ENCODE data around the gene CCNK. TPM values are rescaled to one million over a fixed set of nuclear protein-coding genes. Genes with fewer than 3 reads are reported as not detected.

The CCNK gene
- total RNA-seq, 2 experiments from 2014 or later = 140 to 151 TPM

DNA sequence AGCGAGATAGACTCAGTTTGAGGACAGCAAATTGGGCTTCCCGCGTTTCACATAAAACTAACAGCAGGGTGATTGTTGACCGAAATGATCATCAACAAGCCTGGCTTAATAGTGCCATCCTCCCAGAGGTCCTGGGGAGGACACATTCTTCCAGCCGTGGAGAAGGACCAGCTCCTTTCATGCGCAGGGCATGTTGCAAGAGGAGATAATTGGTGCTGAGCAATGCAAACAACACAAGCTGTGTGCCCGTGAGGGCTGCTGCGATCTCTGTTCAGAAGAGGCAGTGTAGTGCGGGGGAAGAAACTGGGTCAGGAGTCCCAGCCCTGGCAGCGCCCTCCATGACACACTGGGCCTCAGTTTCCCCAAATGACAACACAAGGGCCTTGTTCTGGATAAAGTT is 68.5 kb downstream of the CCNK start:
- Histone ChIP-seq H3K27me3 (ENCODE audit: control insufficient read depth in 1 of 2, insufficient read depth in 2 of 2, low read length in 2 of 2) (no peaks in the 10 kb centered on the region), H3K4me1 (ENCODE audit: insufficient read depth, low read length) (no peaks in the 10 kb centered on the region), H3K9me3 (ENCODE audit: control insufficient read depth in 1 of 2, insufficient read depth in 1 of 2, low read length in 2 of 2) (no peaks in the 10 kb centered on the region), H3K4me3 (ENCODE audit: low read length) (no peak overlapping the region), H3K27ac (ENCODE audit: low read depth in 1 of 2, low read length in 2 of 2) (no peak overlapping the region), H3K36me3 (ENCODE audit: insufficient read depth, low read length) (no peaks in the 10 kb centered on the region)
- Mint-ChIP-seq H3K27ac (no peak overlapping the region), H3K4me1 (ENCODE audit: low read depth) (no peaks in the 10 kb centered on the region), H3K4me3 (no peak overlapping the region), H3K9me3 (no peaks in the 10 kb centered on the region), H3K36me3 (ENCODE audit: low read depth) (no peaks in the 10 kb centered on the region), H3K27me3 (no peaks in the 10 kb centered on the region)
- CTCF ChIA-PET = no interaction called here
- TF ChIP-seq, protein P1, sequence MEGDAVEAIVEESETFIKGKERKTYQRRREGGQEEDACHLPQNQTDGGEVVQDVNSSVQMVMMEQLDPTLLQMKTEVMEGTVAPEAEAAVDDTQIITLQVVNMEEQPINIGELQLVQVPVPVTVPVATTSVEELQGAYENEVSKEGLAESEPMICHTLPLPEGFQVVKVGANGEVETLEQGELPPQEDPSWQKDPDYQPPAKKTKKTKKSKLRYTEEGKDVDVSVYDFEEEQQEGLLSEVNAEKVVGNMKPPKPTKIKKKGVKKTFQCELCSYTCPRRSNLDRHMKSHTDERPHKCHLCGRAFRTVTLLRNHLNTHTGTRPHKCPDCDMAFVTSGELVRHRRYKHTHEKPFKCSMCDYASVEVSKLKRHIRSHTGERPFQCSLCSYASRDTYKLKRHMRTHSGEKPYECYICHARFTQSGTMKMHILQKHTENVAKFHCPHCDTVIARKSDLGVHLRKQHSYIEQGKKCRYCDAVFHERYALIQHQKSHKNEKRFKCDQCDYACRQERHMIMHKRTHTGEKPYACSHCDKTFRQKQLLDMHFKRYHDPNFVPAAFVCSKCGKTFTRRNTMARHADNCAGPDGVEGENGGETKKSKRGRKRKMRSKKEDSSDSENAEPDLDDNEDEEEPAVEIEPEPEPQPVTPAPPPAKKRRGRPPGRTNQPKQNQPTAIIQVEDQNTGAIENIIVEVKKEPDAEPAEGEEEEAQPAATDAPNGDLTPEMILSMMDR (IDR thresholded peaks at IDR 0.05) = no peak
- POLR2A ChIA-PET = no interaction called here
- intact Hi-C loops (cut with DNase I, micrococcal nuclease) = no loop called here
- DNase-seq (no peak), ATAC-seq (ENCODE audit: poor library complexity) (no peak)

DNA sequence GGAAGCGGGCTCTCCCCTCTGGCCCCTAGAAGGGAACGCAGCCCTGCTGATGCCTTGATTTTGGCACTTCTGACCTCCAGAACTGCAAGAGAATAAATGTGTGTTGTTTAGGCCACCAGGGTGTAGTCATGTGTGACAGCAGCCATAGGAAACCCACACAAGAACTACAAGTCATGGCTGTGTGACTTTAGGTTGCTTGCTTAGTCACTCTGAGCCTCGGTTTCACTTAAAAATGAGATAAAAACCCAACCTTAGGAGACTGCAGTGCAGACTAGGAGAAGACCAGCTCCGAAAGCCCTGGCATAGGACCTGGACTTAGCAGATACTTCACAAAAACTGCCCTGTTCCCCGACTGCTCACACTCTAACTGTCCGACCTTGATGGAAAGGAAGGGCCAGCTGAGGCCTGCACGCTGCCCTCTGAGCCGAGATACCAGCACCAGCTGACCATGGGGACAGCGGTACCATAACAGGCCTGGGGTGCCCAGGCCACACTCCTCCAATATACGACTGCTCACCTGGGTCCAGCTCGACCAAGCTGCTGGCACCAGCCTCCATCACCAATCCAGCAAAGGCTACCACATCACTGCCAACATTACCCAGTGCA is 69.3 kb downstream of the CCNK start:
- Mint-ChIP-seq H3K27me3 (no peaks in the 10 kb centered on the region), H3K36me3 (ENCODE audit: low read depth) (no peaks in the 10 kb centered on the region), H3K27ac (no peak overlapping the region), H3K9me3 (no peaks in the 10 kb centered on the region), H3K4me1 (ENCODE audit: low read depth) (no peaks in the 10 kb centered on the region), H3K4me3 (no peak overlapping the region)
- ChIA-PET CTCF (no interaction called here), POLR2A (no interaction called here)
- intact Hi-C loops (cut with DNase I, micrococcal nuclease) = no loop called here
- Histone ChIP-seq H3K27me3 (ENCODE audit: control insufficient read depth in 1 of 2, insufficient read depth in 2 of 2, low read length in 2 of 2) (no peaks in the 10 kb centered on the region), H3K4me3 (ENCODE audit: low read length) (no peak overlapping the region), H3K9me3 (ENCODE audit: control insufficient read depth in 1 of 2, insufficient read depth in 1 of 2, low read length in 2 of 2) (no peaks in the 10 kb centered on the region), H3K36me3 (ENCODE audit: insufficient read depth, low read length) (no peaks in the 10 kb centered on the region), H3K27ac (ENCODE audit: low read depth in 1 of 2, low read length in 2 of 2) (no peak overlapping the region), H3K4me1 (ENCODE audit: insufficient read depth, low read length) (no peaks in the 10 kb centered on the region)
- ATAC-seq (ENCODE audit: poor library complexity) (no peak), DNase-seq (no peak)
- TF ChIP-seq, protein P1 (IDR thresholded peaks at IDR 0.05) = no peak

DNA sequence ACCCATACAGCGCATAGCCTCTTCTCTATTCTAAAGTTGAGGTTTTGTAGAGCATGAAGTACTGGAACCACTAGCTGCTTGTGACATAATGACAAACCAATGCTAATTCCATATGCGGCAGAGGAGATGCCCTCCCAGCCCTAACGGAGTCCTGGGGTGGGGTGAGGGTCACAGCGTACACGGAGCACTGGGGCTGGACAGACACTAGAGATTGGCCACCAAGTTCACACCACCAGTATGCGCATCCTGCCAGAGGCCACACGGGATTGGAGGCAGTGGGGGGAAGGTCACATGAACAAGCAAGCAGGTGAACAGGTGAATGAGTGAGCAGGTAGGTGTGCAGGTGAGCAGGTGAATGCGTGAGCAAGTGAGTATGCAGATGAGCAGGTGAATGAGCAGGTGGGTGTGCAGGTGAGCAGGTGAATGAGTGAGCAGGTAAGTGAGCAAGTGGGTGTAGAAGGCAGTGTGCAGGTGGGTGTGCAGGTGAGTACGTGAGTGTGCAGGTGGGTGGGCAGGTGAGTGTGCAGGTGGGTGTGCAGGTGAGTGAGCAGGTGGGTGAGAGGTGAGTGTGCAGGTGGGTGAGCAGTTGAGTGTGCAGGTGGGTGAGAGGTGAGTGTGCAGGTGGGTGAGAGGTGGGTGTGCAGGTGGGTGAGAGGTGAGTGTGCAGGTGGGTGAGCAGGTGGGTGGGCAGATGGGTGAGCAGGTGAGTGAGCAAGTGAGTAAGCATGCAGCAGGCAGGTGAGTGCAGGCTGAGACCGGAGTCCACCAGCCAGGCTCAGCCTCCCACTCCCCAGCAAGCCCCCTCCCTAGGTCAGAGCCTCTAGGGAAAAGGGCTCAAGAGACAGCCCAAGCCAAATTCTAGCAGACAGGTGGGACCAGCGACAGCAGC is 70.1 kb downstream of the CCNK start:
- H3K36me3 ChIP-seq (ENCODE audit: insufficient read depth, low read length) = no peaks in the 10 kb centered on the region
- no peaks in the 10 kb centered on the region for H3K4me1 Mint-ChIP-seq (ENCODE audit: low read depth)
- H3K27me3 Mint-ChIP-seq = no peaks in the 10 kb centered on the region
- H3K27ac Mint-ChIP-seq = no peak overlapping the region
- TF ChIP-seq, protein P1 (IDR thresholded peaks at IDR 0.05) = no peak
- no peak for DNase-seq
- intact Hi-C loops (cut with DNase I, micrococcal nuclease) = no loop called here
- H3K27me3 ChIP-seq (ENCODE audit: control insufficient read depth in 1 of 2, insufficient read depth in 2 of 2, low read length in 2 of 2) = no peaks in the 10 kb centered on the region
- no peaks in the 10 kb centered on the region for H3K36me3 Mint-ChIP-seq (ENCODE audit: low read depth)
- POLR2A ChIA-PET = no interaction called here
- H3K9me3 ChIP-seq (ENCODE audit: control insufficient read depth in 1 of 2, insufficient read depth in 1 of 2, low read length in 2 of 2) = no peaks in the 10 kb centered on the region
- no peak overlapping the region for H3K27ac ChIP-seq (ENCODE audit: low read depth in 1 of 2, low read length in 2 of 2)
- CTCF ChIA-PET = no interaction called here
- no peak for ATAC-seq (ENCODE audit: poor library complexity)
- H3K9me3 Mint-ChIP-seq = no peaks in the 10 kb centered on the region
- no peak overlapping the region for H3K4me3 ChIP-seq (ENCODE audit: low read length)
- H3K4me3 Mint-ChIP-seq = no peak overlapping the region
- H3K4me1 ChIP-seq (ENCODE audit: insufficient read depth, low read length) = no peaks in the 10 kb centered on the region

All from CD4-positive, alpha-beta T cell (primary cell).